ENCODE measurements around the gene TRABD.

TRABD gene

DNA sequence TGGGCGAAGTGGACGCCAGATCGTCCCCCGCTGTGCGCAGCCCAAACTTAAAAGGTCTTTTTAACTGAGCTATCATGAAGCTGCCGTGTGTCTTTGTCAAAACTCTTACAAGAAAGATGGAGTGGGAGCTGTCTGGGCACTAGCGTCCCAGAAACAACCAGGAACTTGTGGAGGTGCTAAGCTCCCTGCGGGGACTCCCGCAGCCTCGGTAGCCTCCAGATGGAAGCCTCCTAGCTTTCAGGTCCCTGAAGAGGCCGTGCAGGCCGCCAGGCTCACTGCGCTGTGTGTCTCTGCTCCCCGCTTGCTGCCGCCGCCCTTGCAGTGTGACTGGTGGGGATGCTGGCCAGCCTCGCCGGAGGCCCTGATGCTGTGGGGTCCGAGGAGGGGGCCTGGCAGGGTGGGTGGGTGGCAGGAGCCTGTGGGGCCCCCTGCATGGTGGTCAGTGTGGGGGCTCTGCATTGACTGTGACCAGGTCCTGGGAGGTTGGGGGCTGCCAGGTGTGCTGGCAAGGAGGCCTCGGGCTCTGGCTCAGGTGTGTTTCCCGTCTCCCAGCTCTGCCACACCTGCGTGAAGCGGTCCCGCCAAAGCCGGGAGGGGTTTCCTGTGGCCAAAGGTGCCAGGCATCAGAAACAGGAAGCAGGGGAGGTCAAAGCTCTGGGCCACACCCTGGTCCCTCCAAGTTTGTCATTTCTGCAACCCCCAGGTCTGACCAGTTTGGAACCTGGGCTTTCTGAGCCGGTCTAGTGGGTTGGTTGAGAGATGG is 1.2 kb downstream of the TRABD start:
- no peak for DNase-seq (ENCODE audit: low read depth)

DNA sequence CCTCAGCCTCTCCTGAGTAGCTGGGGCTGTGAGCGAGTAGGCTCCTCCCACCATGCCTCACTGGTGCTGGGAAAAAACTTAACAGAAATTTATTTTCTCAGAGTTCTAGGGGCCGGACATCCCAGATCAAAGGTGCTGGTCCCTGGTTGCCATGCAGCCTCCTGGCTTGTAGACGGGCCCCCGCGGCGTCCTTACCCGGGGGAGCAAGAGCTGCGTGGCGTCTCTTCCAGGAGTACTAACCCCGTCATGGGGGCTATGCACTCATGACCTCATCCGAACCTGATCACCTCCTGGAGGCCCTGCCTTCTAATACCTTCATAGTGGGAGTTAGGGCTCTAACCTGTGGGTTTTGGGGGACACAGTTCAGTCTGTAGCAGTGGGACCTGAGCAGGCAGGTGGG is 2.6 kb downstream of the TRABD start:
- no peak for DNase-seq (ENCODE audit: low read depth)

DNA sequence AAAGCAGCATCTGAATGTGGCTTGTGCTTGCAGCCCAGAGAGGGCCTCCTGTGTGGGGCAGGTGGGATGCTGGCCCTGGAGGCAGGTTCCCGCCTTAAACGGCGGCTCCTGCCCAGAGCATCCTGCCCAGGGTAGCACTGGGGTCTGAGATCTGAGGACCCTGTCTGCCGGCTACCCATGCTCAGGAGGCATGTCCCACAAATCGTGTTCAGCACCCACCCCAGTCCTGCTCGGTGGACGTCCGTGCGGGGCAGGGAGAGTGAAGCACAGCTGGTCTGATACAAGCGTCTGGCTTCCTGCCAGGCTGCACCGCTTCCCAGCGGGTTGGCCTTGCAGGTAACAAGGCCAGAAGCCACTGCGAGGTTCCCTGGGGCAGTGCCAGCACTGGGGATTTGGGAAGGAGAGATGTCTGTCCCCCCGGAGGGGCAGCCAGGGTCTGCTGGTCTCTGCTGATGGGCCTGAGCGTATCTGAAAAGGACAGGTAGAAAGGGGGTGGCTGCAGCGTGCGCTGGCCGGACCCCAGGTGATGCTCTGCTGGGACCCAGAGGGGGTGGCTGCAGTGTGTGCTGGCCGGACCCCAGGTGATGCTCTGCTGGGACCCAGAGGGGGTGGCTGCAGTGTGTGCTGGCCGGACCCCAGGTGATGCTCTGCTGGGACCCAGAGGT is 3.6 kb downstream of the TRABD start:
- DNase-seq (ENCODE audit: low read depth), result no peak

DNA sequence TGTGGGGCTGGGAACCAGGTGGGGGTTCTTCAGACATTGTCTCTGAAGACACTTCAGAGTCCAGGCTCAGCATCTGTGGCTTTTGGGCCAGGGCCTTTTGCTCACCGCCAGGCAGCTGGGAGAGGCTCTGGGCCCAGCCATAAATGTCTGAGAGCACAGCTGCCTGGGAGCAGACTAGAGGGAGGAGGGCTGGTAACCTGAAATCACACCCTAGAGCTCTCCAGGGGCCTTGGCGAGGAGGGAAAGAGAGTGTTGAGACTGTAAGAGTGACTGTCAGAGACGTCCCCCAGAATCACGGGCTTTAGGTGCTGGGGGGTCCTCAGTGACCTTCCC is 4.1 kb downstream of the TRABD start:
- DNase-seq (ENCODE audit: low read depth), result no peak

DNA sequence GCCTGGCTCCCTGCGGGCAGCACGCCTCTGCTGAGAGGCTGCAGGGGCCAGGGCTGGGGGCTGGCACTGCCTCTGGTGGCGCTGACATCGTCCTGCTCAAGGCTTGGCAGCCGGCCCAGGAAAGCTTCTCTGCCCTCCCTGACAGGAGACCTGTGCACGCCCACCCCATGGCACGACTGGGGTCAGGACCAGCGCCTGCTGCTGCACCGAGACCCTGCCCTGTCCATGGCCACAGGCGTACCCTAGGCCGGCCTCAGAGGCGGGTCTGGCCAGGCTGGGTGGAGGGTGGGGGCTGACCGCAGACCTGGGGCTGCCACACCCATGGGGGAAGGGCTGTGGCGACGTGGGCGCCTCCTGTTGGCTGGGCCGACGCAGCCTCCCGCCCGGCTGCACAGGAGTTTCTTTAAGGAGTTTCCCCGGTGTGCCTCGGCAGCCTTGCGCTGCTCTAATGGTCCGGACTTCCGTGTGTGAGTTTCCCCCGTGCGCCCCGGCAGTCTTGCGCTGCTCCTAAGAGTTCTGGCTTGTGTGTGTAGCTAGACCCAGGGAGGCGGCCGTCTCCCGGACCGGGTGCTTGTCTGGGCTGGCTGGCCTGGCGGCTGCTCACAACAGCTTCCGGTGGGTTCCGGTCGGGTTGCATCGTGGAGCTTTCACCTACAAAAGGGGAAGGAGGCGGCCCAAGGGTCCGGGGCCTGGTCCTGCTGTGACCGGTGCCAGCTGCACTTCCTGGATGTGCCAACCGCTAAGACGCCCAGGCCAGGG is 4.6 kb downstream of the TRABD start:
- DNase-seq (ENCODE audit: low read depth), result no peak

DNA sequence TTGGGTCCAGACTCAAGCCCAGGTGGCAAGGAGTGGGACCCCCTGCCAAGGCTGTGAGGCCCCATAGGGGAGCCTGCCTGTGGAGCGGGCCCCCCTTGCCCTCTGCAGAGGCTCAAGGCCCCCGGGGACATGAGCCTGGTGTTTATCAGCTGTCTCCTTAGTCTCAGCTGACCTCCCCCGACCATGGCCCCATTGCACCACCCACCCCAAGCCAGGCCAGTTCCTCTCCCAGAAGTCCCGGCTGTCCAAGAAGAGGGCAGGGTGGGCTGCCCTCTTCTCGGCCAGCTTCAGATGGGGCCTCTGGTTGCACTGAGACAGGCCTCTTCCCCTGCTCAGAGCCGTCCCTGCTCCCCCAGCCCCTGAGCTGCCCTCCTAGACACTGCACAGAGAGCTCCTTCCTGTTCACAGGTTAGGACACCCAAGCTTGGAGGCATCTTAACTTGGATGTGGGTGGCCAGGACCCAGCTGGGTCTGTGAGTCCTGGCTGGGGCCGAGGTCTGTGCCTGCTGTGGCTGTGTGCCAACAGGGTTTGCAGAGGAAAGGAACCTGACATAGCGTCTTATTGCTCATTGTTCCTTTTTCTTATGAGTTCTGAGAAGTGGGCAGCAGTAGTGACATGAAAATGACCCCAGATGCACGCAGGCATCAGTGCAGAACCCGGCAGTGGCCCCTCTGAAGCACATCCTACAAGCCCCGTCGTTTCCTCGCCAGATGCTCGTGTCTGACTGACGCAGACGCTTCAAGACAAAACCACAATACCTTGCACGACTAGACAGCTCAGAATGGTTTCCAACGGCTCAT is 5.4 kb downstream of the TRABD start:
- no peak for DNase-seq (ENCODE audit: low read depth)

DNA sequence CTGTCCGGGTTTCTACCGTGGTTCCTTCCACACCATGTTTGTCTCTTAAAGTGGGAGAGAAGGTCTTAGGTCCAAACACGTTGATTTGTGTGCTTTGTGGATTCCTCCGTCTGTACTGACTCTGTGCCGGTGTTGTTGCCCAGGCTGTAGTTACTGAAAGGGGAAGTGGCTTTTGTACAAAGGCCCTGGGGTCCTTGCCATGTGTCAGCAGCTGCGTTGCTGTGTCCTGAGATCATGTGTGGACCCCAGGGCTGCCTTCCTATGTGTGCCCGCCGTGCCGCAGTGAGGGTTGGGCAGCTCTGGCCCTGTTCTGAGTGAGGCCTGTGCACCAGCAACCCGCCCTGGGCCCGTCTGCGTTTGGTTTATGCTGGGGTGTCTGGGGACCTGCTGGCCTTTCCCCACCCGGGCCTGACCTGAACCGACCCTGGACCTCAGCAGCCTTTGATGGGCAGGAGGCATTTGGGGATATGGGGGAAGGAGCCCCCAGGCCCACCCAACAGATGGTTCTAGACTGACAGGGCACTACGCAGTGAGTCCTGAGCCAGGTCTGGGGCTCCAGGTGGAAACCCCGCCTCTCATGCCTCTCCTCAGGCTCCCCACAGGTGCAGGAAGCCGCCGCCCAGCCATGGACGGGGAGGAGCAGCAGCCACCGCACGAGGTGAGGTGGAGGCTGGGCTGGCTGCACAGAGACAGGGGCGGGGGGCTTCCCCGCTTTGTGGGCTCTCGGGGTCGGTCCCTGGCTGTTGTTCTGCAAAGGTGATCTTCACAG is 6.9 kb downstream of the TRABD start:
- no peak for DNase-seq (ENCODE audit: low read depth)

DNA sequence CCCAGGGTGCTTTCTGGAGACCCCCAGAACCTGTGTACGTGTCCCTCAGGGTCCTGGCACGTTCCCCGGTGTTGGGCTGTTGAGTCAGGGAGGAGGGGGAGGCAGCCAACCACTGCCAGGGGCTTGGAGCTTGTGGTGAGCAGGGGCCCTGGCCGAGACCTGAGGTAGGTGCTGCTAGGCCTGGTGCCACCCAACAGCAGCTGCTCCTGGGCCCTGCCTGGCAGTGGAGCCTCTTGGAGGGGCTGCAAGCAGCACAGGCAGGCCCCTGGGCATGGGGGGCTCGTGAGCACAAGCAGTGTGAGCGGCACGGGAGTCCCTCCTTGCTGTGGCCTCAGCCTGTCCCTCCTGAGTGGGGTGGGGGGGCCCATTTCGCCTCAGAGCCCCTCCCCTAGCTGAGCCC is 7.9 kb downstream of the TRABD start:
- DNase-seq (ENCODE audit: low read depth), result no peak

DNA sequence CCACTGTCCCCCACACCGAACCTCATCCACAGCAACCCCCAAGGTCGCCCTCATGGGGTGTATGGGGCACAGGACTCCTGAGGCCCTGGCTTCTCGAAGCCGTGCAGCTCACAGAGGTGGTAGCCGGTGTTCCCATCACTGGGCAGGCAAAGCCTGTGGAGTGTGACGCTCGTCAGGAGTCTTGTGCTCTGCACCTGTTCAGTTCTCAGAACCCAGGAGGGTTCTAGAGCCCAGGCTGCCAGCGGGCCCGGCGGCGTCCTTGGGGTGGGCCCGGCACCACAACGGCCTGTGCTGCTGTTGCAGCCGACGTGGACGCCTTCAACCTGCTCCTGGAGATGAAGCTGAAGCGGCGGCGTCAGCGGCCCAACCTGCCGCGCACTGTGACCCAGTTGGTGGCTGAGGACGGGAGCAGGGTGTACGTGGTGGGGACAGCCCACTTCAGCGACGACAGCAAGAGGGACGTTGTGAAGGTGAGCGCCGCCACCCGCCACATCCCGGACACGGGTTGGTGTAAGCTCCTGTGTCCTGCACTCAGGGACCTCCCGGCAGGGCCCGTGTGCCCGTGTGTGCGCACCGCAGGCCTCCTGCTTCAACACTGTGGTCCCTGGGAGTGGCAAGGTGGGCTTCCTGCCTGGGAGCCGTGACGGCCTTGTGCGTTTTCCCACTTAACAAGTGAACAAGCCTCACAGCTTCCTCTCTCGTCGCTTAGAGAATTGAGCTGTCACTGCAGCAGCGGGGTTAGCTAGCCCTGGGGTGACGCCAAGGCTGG is 8.5 kb downstream of the TRABD start:
- DNase-seq (ENCODE audit: low read depth), result no peak

DNA sequence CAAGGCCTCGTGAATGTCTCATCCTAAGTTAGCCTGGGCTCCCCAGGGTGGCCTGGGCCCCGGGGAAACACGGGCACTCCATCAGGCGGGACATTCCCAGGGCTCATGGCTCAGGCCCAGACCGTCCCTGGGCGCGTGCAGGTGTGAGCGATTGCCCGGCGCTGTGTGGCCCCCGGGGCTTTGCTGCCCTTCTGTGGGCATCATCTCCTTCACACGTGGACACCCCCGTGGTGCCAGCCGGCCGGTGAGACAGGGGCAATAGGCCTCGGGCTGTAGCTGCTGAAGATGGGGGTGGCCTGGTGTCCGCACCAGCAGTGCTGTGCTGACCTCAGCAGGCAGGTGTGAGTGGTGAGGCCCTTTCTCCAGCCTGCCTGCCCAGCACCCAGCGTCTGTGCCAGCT is 10.5 kb downstream of the TRABD start:
- DNase-seq (ENCODE audit: low read depth), result no peak

DNA sequence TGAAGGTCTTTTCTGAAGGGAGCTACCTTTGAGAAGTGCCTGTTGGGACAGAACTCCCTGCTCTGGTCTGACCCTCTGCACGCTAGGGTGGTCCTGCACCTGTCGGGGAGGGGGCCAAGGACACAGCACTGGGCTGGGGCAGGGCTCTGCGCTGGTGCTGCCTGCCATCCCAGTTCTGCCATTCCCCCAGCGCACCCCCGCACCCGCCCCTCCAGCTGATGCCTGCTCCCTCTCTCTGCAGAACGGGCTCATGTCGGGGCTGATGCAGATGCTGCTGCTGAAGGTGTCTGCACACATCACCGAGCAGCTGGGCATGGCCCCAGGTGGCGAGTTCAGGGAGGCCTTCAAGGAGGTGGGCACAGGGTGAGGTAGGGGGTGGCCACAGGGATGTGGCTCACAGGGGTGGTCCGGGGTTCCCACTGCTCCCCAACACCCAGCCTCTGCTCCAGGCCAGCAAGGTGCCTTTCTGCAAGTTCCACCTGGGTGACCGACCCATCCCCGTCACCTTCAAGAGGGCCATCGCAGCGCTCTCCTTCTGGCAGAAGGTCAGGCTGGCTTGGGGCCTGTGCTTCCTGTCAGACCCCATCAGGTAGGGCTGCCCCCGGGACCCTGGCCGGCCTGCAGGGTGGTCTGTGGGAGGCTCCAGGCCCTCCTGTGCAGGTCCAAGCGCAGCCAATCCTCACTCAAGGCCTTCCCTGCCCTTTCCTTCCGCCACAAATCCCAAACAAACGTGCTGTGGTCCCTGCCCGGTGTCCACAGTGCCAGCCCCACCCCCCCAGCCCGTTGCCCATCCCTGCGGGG is 11.5 kb downstream of the TRABD start:
- DNase-seq (ENCODE audit: low read depth), result no peak

DNA sequence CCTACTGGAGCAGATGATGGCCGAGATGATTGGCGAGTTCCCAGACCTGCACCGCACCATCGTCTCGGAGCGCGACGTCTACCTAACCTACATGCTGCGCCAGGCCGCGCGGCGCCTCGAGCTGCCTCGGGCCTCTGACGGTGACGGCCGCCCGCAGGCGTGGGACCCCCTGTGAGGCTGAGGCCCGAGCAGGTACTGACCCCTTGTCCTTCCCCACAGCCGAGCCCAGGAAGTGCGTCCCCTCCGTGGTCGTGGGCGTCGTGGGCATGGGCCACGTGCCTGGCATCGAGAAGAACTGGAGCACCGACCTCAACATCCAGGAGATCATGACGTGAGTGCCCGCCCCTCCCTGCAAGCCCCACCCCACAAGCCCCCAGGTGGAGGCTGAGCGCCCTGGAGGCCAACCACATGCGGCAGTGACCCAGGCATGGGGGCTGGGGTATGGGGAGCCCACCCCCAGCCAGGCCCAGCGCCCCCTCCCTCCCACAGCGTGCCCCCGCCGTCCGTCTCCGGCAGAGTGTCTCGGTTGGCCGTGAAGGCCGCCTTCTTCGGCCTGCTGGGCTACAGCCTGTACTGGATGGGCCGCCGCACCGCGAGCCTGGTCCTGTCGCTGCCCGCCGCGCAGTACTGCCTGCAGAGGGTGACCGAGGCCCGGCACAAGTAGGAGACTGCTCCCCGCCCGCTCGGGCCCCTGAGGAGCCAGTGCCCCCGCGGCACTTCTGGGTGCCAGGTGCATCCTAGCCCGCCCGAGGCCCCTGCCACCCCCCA is 12.3 kb downstream of the TRABD start:
- DNase-seq (ENCODE audit: low read depth), result no peak

DNA sequence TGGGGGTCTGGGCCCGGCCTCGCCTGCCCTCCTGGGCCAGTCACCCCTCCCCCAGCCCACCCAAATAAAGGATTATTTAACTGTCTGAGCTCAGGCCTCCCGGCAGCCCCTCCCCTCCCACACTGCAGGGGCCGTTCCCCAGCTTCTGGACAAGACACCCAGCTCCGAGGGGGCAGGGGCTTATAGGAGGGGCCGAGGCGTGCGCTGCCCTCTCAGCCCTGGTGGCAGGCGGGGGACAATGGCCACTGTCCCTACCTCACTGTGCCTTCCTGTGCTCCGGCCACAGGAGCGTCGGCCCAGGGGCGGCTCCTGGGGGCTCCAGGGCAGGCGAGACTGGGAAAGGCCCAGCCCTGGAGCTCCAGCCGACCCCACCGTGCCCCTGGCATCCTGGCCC is 12.9 kb downstream of the TRABD start:
- DNase-seq (ENCODE audit: low read depth), result no peak

DNA sequence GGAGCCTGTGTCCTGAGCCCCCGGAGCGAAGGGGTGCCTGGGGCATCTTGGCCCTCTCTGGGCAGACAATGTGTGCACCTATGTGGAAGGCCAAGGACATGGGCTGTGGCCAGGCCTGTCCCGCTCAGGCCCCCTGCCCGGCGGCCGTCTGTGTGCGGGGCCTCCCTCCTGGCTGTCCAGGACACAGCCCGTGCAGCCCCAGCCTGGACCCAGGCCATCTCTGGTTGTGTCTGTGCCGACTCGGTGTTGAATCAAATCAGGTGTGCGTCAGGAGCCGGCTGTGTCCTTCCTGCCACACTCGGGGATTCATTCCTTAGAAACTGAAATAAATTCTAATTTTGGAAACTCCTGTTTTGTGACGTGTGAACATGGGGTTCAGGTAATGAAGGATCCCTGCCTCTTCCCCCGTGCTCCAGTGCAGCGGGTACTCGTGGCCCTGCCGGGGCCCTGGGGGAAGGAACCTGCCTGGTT is 13.6 kb downstream of the TRABD start:
- no peak for DNase-seq (ENCODE audit: low read depth)

DNA sequence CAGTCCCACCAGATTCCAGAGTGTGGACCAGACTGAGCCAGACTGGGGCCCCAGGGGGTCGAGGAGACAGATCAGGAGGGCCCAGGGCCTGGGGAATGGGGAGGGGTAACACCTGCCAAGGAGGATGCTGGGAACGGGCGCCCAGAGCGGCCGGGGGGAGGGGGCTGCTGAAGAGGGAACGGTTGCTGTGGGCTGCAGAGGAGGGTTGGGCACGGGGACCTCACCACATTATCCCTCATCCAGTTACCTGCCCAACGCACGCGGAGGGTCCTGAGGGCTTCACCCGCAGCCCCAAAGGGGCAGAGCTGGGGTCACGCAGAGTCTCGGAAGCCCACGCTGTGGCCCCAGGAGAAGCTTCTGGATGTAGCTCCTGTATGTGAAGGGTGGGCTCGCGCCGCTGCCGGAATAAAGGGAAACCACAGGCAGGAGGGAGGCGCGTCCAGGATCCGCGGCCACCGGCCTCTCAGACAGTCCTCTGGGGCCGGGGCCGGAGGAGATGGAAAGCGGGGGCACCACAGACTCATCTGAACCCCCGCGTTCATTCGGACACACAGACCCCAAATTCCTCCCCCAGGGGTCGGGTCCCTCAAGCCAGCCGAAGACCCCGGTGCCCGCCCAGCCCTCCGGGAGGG is 14.2 kb downstream of the TRABD start:
- no peak for DNase-seq (ENCODE audit: low read depth)

DNA sequence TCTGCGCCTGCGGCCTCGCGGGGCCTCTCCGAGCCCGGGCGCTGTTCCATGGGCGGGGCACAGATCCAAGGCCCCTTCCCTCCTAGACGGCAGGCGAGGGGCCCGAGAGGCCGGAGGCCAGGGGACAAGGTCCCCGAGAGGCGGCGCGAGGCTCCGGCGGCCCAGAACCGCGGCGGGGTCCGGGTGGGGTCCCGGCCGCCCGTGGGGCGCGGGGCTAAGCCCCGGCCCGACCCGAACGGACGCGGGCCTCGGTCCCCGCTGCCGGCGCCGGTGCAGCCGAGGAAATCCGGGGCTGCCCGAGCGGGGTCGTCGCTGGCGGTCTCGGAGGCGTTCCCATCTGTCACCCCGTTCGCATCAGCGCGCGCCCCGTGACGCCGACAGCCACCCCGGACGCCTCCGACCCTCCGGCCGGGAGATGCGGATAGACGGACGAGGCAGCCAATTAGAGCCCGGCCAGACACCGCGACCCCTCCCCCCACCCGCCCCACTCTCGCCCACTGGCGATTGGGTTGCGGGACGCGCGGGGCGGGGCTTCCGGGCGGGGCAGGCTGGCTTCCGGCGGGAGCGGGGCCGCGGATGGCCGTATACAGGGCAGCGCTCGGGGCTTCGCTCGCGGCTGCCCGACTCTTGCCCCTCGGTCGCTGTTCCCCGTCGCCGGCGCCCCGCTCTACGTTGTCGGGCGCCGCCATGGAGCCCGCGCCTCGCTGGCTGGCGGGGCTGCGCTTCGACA is 14.9 kb downstream of the TRABD start, which contains the start of gene SELENOO:
TSS of gene SELENOO (plus strand) at position 551 of the 730 bp plus-strand sequence. CDS start at position 577, 26 bp downstream.
- DNase-seq (ENCODE audit: low read depth), result peak; percentile 69

DNA sequence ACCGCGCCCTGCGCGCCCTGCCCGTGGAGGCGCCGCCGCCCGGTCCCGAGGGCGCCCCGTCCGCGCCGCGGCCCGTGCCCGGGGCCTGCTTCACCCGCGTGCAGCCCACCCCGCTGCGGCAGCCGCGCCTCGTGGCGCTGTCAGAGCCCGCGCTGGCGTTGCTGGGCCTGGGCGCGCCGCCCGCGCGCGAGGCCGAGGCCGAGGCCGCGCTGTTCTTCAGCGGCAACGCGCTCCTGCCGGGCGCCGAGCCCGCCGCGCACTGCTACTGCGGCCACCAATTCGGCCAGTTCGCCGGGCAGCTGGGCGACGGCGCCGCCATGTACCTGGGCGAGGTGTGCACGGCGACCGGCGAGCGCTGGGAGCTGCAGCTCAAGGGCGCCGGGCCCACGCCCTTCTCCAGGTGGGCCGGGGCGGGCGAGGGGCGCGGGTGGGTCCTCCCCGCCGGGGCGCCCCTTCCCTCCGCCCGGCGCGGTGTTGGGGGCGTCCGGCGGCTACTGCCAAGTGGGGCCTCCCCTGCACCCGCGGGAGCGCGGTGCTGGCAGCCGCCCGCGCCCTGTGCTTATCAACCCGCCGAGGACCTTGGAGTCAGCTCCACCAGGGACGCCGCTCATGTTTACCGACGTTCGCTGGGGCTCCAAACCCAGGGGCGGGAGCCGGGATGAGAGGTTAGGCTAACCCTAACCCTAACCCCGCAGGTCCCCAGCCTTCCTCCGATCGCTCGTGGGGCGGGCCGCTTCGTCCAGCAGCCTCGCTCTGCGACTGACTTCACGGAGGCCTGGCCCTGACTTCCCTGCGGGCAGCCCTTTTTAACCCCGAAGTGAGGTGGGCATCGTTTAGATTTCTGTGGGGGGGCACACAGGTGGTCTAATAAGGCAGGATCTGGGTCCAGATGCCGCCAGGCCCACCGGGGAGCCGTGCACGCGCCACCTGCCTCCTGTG is 15.7 kb downstream of the TRABD start:
- DNase-seq (ENCODE audit: low read depth), result no peak

Measured in stromal cell of bone marrow (primary cell).